Measurements from ENCODE around the gene OR56A1.
"Not testable (repeated sequence)": the region's sequence is repeated elsewhere in the genome, so short reads cannot be mapped to it uniquely, and the experiment has no call there.

OR56A1 gene

GRCh38 chr11:6030708-6031405 is at the start of gene OR56A1:
OR56A1 (minus strand) TSS chr11:6030758; CDS start chr11:6027692, 3,066 bp downstream.
- no peak for DNase-seq (ENCODE audit: low read depth)

GRCh38 chr11:6079463-6079862 is 48.9 kb upstream of the OR56A1 start:
- no peak for DNase-seq (ENCODE audit: low read depth)

GRCh38 chr11:6077723-6078122 is 47.2 kb upstream of the OR56A1 start:
- no peak for DNase-seq (ENCODE audit: low read depth)

GRCh38 chr11:6076443-6076842 is 45.9 kb upstream of the OR56A1 start:
- DNase-seq (ENCODE audit: low read depth): not testable (repeated sequence)

- no peak for DNase-seq (ENCODE audit: low read depth)
Observed at GRCh38 chr11:6067502-6067901, 36.9 kb upstream of the OR56A1 start.

- DNase-seq (ENCODE audit: low read depth): no peak
Observed at GRCh38 chr11:6062691-6063358, 32.3 kb upstream of the OR56A1 start.

- no peak for DNase-seq (ENCODE audit: low read depth)
Observed at GRCh38 chr11:6061475-6061874, 30.9 kb upstream of the OR56A1 start.

GRCh38 chr11:6057452-6057851 is 26.9 kb upstream of the OR56A1 start:
- DNase-seq (ENCODE audit: low read depth): no peak

- no peak for DNase-seq (ENCODE audit: low read depth)
Observed at GRCh38 chr11:6055569-6055968, 25.0 kb upstream of the OR56A1 start.

GRCh38 chr11:6052374-6052773 is 21.8 kb upstream of the OR56A1 start:
- no peak for DNase-seq (ENCODE audit: low read depth)

GRCh38 chr11:6040874-6041273 is 10.3 kb upstream of the OR56A1 start:
- no peak for DNase-seq (ENCODE audit: low read depth)

- DNase-seq (ENCODE audit: low read depth): no peak
Observed at GRCh38 chr11:6027501-6027900, 3.1 kb downstream of the OR56A1 start.

GRCh38 chr11:6025056-6025455 is 5.5 kb downstream of the OR56A1 start:
- no peak for DNase-seq (ENCODE audit: low read depth)

GRCh38 chr11:6022956-6023355 is 7.6 kb downstream of the OR56A1 start:
- DNase-seq (ENCODE audit: low read depth): no peak

- no peak for DNase-seq (ENCODE audit: low read depth)
Observed at GRCh38 chr11:6013042-6013441, 17.5 kb downstream of the OR56A1 start.

- DNase-seq (ENCODE audit: low read depth): no peak
Observed at GRCh38 chr11:6012035-6012668, 18.4 kb downstream of the OR56A1 start.

- no peak for DNase-seq (ENCODE audit: low read depth)
Observed at GRCh38 chr11:6006846-6007245, 23.7 kb downstream of the OR56A1 start, which contains the start of gene OR56A4. OR56A4 (minus strand) TSS chr11:6006946; CDS start chr11:6002992, 3,954 bp downstream.

GRCh38 chr11:6006395-6006794 is 24.2 kb downstream of the OR56A1 start:
- DNase-seq (ENCODE audit: low read depth): no peak

- no peak for DNase-seq (ENCODE audit: low read depth)
Observed at GRCh38 chr11:6002202-6002699, 28.3 kb downstream of the OR56A1 start.

- no peak for DNase-seq (ENCODE audit: low read depth)
Observed at GRCh38 chr11:5994791-5995190, 35.8 kb downstream of the OR56A1 start.

GRCh38 chr11:5992604-5993251 is 37.8 kb downstream of the OR56A1 start:
- DNase-seq (ENCODE audit: low read depth): no peak

GRCh38 chr11:5992150-5992549 is 38.4 kb downstream of the OR56A1 start:
- no peak for DNase-seq (ENCODE audit: low read depth)
